Pons (tissue), 1 donor: ENCODE measurements around the gene KIRREL3.

Experiments
- DNase-seq: peaks from one replicate; pipeline ENCODE4 v3.0.0-alpha.2; 2016; ENCODE audit warnings: low spot score

The KIRREL3 gene

DNA sequence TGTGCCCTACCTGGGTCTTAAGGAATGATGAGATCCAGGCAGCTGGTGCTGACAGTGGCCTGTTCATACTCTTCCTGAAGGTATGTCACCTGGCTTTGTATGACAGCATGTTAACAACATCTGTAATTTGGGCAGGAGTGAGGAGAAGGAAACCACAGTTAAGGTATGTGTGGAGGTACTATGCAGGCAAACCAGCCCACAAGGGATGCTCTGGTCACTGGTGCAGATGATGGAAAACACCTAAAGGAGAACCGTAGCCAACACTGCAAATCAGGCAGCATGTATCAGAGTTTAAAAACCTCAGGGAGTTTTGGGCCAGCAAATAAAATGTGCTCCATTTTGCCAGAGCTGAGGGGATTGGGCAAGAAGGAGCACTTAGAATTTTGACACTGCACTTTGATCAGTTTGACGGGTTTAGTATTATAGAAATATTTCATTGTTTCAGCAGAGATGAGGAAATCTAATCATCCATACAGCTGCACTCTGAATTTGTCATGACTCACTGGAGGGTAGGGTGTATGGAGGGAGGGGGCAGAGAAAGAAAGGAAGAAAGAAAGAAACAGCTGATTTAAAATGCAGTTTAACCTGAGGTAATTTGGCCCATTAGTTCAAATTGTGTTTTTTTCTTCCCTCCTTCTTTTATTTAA, 260.9 kb downstream of the KIRREL3 start:
- no peak for DNase-seq

DNA sequence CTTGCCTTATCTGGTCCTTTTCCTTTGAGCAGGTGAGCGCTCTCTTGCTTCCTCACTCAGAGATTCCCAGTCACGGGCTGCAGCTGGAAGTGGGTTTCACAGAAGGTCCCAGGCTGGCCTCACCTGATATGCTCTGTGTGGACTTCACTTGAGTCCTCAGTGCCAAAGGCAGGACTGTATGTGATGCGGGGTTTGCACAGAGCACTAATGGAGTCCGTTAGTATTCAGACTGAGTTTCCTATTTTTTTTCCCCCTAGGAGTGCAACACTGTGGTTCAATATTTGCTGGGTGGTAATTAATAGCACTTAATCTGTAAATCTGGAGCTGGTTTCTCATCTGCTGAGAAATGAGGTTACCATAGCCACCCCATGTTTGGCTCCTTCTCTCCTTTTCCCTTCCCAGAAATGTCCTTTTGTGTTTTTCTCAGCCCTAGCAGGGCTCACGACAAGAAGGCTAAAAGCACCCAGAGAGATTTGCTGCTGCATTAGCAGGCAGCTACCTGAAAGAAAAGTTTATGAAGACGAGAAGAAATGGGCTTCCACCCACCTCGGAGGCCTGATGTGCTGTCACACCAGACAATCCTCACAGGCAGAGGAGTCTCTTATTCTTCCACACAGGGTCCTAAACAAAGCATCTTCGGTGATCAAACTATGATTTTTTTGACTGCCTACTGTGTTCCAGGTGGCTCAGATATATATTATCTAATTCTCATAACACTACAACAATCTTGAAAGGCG, 262.1 kb downstream of the KIRREL3 start:
- DNase-seq = no peak

DNA sequence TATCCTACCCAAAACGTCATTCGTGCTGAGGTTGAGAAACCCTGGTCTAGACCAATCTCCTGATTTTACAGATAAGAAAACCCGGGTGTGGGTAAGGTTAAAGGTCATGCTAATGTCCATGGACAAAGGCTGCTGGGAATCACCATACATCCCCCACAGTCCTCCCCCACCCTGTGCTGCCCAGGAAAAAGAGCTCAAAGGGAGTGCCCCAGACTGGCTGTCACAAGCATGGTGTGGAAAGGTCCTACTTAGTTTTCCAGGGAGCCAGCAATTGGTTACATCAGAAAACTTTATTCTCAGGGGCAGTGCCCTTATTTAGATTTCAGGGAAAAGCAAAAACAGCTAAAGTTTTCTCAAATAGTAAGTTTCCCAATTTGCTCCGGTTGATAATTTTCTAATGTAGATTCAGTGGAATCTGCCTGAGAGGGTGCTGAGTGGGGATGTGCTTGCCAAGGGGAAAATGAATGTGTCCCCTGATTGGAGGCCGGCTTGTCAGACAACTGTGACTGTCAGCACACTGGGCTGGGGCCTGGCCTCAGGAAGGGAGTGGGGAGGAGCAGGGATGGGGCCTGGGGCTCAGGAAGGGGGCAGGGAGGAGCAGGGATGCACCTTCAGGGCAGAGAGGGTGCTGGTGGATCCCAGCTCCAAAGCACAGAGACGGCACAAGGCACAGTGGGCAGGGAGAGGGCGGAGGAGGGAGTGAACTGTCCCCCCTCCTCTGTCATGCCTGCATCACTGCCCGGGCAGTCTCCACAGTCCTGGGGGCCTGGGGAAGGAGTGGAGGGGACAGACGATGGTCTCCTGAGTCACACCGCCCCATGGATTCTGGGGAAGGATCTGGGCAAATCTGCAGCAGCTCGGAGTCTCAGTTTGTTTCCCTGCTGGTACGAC, 263.6 kb downstream of the KIRREL3 start:
- DNase-seq = no peak

GRCh38 chr11:126734752-126735151, 265.8 kb downstream of the KIRREL3 start:
- no peak for DNase-seq

GRCh38 chr11:126733685-126734084, 266.9 kb downstream of the KIRREL3 start:
- no peak for DNase-seq

DNA sequence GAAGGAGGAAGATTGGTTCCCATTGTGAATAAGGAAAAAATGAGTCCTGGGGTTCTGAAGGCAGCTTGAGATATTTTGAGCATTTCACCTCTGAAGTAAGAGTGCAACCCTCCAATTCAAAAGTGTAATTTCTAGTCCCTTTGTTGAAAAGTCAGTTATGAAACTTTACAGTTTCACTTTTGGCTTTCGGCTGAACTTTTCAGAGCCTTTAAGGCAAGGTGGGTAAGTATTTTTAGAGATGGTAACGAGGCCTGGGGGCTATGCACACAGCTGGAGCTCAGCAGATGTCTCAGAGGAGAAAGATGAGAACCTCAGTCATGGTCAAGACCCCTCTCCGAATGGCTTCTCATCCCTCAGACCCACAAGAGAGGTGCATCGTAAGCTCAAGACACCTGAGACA, 267.6 kb downstream of the KIRREL3 start:
- no peak for DNase-seq

DNA sequence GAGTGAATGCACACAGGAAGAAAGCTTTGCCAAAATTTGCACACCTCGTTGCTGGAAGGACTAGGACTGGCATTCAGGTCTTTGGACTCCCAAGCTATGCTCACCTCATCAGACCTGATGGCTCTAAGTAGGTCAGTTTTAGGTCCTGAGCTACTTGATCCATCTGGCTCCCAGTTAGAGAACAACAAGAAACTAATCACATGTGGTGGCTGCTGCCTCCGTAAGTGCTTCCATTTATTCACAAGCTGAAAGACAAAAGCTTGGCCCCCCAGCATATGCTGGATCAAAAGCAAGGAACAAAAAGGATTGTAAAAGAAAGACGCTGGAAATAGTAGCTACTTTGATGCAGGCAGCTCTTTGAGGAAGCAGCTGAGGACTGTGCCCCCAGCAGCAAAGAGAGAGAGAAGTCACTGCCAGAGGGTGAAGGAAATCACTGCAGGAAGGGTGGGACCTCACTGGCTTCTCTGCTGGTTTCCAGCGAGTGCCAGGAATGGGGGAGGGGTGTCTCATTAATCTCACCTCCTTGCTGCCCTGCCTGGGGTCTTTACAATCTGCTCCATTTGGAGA, 268.9 kb downstream of the KIRREL3 start:
- no peak for DNase-seq

- DNase-seq = no peak
These were observed 273.2 kb downstream of the KIRREL3 start for GRCh38 chr11:126727381-126727780.

DNA sequence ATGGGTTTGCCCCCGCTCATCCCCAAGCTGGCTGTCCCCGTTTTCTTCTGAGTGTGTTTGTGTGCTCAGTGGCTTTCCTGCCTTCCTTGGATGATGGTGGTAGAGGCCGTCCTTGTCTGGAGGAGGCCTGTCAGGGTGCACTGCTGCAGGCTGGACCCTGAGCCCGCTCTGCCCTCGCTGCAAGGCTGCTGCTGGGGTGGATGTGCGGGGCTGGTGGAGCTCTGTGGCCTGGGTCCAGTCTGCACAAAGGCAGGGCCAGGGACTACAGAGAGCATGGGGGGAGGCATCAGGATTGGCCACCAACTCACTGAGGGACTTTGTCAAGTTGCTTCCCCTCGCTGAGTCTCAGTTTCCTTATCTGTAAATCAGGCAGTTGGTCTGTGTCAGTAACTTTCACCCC, 275.0 kb downstream of the KIRREL3 start:
- no peak for DNase-seq

DNA sequence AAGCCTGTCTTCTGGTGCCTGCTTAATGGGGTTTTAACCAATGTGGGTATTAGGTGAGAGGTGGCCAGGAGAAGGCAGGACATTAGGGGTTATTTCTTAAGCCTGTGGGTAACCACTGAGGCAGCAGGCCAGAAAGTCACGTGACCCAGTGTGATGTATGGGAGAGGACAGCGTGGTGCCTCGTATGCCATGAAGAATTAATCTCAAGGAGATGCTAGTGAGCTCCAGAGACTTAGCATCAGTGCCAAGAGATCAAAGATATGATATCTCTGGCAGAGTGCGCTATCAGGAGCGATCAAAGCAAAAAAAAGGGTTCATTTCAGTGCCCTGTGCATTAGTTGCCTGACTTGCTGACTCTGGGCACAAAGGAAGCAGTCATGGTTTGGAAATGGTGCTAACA, 275.5 kb downstream of the KIRREL3 start:
- no peak for DNase-seq

DNA sequence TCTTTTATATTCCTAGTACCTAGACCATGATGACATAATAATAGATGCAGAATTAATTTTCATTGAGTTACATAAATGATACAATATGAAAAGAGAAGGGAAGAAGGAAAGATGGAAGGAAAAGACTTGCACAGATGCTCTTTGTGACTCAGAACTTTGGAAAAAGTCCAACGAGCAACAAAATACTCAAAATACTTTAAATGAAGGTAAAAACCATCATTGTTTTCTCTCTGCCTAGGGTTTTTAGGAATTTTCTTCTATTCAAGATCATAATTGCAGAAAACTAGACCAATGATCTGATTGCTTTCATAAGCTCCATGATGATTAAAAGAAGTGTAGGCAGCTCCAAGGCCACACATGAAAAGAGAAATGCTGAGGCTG, 276.9 kb downstream of the KIRREL3 start:
- DNase-seq = no peak

DNA sequence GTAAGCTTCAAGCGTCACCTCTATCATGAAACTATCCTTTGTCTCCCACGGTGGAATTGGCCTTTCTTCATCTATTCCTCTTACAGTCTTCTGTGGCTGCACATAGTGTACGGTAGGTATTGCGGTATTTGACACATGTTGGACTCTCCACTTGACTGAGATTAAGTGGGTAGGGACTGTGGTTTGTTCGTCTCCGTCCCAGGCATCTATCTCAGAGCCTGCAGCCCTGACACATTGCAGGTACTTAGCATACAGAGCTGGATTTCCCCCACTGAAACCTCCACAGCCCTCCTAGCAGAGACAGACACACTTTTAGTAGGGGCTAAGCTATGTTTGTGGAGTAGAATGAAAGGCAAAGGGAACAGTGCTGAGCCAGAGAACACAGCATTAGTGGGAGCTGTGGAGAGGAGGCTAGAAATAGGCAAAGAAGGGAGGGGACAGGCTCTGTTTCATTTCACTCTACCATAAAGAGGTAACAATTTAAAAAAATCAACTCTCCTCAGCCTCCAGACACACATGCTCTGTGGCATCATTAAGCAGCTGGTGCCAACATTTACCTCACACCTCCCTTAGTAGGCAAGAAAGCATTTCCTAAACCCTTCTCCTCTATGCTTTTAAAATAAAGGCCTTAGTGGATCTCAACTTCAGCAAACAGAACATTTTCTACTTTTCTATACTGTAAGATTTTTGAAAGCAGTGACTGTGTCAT, 277.5 kb downstream of the KIRREL3 start:
- no peak for DNase-seq

GRCh38 chr11:126722006-126722736, 278.4 kb downstream of the KIRREL3 start:
- no peak for DNase-seq

DNA sequence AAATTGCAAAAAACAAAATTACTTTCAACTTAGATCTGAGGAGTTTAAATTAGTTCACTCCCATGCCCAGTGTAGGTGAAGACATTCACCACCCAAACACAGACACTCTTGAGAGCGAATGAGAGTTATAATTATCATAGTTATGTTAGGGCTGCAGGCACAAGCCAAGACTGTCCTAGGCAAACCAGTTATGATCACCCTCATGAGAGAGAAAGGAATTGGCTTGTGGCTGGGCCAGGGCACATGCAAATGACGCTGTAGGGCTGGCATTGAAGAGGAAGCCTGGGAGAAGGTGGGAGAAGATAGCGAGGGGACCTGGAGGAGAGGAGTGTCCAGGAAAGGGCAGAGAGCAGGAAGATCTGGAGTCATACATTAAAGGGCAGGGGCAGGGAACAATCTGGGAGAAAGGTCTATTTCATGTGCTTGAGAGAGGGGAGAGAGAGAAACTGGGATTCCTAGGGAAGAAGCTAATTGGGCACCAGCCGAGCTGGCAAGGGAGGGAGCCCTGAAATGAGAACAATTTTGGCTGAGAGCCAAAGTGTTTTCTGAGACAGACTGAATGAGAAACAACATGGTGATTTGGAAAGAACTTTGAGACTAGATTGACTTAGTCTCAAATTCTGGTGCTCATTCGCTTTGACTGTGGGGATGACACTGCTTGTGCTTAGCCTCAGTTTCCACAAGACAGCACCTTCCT, 279.9 kb downstream of the KIRREL3 start:
- DNase-seq = no peak

DNA sequence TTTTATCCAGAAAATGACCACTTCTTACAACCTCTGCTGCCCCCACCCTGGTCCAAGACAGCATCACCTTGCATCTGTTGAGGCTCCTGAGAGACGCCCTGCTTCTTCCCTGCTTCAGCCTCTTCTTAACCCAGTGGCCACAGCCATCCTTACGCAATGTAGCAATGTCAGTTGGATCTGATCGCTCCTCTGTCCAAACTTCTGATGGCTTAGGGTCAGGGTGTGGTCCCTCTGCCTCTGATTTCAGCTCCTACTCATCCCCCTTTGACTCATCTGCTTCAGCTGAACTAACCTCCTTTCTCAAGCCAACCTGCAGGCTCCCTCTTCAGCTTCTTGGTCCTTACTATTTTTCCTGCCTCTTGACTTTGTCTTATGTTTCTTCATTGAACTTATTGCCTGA, 280.8 kb downstream of the KIRREL3 start:
- no peak for DNase-seq

DNA sequence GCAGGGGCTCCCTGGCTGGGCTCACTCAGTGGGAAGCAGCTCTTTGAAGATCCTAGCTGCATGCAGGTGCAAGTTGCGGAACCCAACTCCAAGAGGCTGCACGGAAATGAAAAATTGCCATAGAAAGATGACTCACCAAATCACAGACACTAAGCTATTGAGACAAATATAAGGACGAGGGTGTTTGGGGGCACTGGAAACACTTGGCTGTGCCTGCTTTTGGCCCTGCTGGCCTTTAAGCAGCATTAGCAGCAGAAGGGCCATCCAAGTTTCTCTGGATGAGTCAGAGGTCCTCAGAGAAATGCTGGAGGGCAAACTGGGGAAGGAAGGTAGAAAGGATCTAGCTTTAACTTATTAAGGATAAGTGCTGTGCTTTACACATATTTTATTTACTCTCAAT, 282.3 kb downstream of the KIRREL3 start:
- DNase-seq = no peak

GRCh38 chr11:126716456-126717083, 284.0 kb downstream of the KIRREL3 start:
- DNase-seq = peak; percentile 82

- DNase-seq = no peak
These were observed 286.8 kb downstream of the KIRREL3 start for GRCh38 chr11:126713806-126714205.

DNA sequence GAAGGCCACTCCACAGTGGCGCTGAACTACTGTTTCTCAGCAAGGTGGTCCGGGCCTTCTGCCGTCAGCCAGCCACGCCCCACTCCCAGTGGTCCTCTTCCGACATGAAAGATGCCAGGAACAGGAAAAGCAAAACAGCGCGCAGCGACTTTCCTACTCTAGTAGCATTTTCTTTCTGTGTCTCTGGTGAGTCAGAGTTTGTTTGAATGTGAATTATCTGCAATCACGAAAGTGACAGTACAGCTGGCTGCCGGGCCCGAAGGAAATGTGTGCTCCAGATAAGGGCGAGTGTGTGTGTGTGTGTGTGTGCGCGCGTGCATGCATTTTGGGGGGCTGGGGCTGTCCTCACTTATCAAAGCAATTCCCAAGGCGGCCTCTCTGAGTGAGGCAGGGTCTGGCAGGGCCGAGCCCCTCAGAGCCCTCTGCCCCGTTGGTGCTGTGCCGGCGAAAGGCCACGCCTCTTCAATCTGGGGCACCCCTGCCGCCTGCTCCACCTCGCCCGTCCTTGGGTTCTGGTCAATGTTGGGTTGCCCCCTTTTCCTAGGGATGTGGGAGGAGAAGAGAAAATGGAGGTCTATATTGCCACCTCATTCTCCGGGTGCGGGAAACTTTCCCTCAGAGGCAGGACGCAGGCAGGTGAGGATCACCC, 288.5 kb downstream of the KIRREL3 start:
- no peak for DNase-seq
